Measurements from ENCODE around the gene PHLDB1.

DNA sequence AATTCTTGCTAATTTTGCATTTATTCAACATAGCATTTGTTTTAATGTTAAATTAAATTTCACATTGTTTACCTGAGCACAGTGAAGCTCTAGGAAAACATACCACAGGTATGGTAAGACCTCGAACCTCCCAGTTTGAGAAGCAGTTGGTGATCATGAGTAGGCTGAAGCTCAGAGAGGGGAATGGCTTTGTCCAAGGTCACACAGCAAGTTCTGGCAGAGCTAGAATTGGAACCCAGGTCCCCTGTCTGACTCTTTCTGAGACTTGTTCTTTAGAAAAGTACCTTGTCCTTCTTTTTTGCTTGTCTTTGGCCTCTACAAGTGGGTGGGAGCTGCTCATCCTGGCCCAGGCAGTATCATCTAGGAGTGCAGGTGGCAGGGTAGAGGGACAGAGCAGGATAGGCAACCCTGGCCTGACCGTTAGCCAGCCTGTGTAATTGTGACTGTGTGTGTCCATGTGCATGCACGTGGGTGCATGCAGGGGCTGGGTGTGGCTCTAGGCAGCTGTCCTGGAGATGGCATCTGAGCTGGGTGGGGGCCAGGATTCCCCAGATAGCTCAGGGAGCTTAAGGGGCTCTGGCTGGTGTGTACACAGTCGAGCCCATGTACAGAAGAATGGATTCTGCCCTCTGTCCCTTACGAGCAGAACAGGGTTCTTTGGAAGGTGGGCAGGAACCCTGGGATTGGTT lies 21.6 kb downstream of the PHLDB1 start:
- TF ChIP-seq, protein P1, sequence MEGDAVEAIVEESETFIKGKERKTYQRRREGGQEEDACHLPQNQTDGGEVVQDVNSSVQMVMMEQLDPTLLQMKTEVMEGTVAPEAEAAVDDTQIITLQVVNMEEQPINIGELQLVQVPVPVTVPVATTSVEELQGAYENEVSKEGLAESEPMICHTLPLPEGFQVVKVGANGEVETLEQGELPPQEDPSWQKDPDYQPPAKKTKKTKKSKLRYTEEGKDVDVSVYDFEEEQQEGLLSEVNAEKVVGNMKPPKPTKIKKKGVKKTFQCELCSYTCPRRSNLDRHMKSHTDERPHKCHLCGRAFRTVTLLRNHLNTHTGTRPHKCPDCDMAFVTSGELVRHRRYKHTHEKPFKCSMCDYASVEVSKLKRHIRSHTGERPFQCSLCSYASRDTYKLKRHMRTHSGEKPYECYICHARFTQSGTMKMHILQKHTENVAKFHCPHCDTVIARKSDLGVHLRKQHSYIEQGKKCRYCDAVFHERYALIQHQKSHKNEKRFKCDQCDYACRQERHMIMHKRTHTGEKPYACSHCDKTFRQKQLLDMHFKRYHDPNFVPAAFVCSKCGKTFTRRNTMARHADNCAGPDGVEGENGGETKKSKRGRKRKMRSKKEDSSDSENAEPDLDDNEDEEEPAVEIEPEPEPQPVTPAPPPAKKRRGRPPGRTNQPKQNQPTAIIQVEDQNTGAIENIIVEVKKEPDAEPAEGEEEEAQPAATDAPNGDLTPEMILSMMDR (IDR thresholded peaks at IDR 0.05) = no peak
- TF ChIP-seq POLR2A (IDR thresholded peaks at IDR 0.05) = no peak

All from esophagus squamous epithelium (tissue), 4 donors.